ENCODE results near the gene NKAIN4.

Gene NKAIN4

DNA sequence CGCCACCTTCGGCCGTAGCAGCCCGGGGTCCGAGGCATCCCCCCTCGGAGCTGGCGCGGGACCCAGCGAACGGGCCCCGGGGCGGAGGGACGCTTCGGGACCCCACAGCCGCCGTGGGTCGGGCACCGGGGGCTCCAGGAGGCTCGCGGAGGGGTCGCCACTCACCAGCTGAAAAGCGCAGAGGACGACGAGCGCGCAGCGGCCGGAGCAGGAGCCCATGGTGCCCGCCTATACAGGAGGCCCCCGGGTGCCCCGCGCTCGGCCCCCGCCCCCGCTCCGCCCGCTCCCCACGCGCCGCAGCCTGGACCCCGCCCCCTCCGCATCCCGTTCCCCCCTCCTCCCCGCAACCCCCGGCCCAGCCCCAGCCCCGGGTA is at the start of gene NKAIN4:
TSS of gene NKAIN4 (minus strand) at position 232 of the 374 bp plus-strand sequence. CDS start at position 219, 13 bp downstream.
- H3K27ac ChIP-seq = no peak within 1 kb of the TSS
- DNase-seq (ENCODE audit: low read depth, low spot score) = no peak

DNA sequence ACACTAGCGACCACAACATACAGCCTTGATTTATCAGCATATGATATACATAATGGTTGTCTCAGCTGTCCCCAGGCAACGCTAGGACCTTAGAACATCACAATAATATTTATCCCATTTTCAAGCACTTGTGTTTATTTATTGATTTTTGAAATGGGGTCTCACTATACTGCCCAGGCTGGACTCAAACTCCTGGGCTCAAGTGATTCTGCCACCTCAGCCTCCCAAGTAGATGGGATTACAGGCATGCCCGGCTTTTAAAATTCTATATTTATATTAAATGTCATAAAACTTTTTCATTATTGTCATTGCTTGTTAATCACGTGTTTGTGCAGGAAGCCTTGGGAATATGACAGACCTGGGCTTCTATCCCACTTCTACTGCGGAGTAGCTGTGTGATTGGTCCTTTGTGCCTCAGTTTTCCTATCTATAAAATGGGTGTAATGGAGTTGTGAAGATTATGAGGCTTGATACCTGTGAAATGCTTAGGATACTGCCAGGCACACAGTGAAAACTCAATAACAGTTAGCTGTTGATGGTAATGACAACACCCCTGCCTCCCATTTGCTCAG is 48.9 kb upstream of the NKAIN4 start:
- DNase-seq (ENCODE audit: low read depth, low spot score) = no peak

DNA sequence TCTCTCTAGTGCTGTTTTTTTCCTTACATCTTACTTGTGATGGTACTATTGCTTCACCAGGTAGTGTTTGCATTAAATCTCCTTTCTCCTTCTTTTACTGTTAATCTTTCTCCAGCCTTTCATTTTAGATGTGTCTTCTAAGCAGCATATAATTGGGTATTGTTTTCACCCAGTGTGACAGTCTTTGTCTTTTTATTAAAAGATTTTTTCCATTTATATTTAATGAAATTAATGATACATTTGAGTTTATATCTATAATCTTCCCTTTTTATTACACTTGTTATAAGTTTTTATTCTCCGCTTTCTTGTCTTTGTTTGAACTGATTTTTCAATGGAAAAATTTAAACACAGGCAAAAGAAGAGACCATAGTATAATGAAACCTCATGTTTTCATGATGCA is 47.4 kb upstream of the NKAIN4 start:
- no peak for DNase-seq (ENCODE audit: low read depth, low spot score)
- no peak overlapping the region for H3K27ac ChIP-seq

More for the DNA sequence above, 48.9 kb upstream of the NKAIN4 start:
- no peak overlapping the region for H3K27ac ChIP-seq

DNA sequence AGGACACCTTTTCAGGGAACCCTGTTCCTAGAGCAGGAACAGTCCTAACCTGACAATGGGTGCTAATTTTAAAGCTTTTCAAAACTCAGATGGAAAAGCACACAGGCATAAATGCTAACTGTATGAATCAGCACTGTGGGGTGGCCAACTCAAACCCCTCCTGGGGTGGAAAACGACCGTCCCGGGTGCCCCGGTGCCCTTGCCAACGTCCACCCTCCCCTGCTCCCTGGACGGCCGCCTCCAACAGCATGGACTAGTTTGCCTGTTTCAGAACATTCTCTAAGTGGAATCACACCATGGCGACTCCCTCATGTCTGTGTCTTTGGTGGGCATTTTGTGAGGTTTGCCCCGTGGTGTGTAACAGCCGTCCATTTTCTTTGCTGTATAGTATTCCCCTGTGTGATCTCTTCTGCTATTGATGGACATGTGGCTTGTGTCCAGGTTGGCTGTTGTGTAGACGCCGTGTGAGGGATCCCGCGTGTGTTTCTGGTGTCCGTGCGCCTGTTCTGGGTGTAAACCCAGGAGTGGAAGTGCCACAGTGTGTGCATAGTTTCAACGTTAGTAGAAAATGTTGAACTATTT is 44.6 kb upstream of the NKAIN4 start:
- no peak overlapping the region for H3K27ac ChIP-seq
- DNase-seq (ENCODE audit: low read depth, low spot score) = no peak

DNA sequence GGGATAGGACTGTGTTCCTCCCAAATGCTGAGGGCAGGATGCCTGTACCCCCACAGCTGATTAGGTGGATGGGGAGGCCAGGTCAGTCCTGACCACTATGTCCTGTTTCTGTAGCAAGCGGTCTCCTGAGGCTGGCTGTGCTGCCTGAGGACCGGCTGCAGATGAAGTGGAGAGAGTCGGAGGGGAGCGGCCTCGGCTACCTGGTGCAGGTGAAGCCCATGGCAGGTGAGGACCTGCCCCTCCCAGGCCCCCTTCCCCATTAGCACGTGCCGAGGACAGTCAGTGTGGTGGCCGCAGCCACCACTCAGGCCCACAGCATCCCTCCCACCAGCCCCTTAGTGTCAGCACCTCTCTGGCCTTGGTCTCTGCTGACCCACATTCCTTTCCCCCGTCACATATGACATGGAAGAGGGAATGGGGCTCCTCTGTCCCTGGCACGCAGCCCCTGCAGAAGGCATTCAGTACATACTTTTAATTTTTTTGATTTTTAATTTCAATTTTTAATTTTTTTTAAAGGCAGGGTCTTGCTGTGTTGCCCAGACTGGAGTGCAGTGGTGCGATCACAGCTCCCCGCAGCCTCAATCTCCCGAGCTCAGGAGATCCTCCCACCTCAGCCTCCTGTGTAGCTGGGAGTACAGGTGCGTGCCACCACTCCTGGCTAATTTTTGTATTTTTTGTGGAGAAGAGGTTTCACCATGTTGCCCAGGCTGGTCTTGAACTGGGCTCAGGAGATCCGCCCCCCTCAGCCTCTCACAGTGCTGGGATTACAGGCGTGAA is 43.7 kb upstream of the NKAIN4 start:
- H3K27ac ChIP-seq = no peak overlapping the region
- DNase-seq (ENCODE audit: low read depth, low spot score) = no peak

DNA sequence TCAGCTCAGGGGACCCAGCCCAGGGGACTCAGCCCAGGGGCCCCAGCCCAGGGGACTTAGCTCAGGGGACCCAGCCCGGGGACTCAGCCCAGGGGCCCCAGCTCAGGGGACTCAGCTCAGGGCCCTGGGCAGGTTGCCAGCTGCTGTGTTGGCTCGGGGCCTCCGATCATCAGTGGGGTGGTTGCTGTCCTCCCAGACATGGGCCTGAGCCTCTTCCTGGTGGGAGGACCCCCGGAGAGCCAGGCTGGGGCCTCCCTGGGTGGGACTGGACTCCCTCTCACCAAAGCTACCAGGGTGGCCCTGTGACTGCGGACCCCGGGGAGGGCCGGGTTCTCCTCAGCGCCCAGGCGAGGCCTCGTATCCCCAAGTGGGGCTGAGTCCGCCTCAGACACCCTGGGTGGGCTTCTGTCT is 43.1 kb upstream of the NKAIN4 start:
- no peak overlapping the region for H3K27ac ChIP-seq
- DNase-seq (ENCODE audit: low read depth, low spot score) = no peak

DNA sequence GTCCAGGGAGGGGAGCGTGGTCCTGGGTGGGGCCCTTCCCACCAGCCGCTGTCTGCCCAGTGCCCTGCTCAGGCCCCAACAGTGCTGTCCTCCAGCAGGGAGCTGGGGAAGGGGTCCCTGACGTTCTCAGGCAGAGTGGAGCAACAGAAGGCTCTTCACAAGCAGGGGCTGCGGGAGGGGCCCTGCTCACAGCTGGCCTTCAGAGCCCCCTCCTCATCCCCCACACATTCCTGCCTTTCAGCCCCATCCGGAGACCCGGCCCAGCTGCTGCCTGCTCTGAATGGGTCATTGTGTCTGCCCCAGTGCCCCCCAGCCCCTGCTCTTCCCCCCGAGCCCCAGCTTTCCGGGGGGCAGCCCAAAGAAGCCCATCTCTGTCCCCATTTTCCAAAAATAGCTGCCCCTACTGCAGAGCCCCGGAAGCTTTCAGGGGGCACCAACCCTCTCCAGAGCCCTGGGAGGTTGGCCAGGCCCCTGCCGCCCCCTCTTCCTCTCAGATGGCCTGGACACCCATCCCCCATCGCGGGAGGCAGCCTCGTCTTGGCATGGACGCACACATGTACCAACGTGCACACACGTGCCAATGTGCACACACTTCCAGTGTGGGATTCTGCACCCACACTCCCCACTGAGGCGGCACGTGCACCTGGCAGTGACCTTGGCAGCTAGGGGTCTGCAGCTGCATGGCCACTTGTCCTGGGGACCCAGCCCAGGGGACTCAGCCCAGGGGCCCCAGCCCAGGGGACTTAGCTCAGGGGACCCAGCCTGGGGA is 42.5 kb upstream of the NKAIN4 start:
- H3K27ac ChIP-seq = no peak overlapping the region
- DNase-seq (ENCODE audit: low read depth, low spot score) = no peak

DNA sequence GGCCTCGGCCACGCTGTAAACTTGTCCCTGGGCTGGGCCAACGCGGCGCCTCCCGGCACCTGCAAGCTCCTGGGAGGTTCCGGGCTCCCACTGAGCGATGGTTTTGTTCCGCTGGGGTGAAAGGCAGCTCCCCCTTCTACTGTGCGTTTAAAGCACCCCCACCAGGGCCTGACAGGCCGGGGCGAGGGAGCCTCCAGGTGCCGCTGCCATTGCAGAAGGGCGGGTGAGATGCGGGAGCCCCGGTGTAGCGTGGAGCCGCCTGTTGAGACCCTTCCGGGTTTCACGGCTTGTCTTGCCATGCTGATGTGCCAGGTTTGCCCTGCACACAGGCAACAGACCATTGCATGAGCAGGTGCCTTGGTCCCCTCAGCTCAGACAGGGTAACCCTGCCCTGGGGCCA is 41.6 kb upstream of the NKAIN4 start:
- no peak for DNase-seq (ENCODE audit: low read depth, low spot score)
- no peak overlapping the region for H3K27ac ChIP-seq

DNA sequence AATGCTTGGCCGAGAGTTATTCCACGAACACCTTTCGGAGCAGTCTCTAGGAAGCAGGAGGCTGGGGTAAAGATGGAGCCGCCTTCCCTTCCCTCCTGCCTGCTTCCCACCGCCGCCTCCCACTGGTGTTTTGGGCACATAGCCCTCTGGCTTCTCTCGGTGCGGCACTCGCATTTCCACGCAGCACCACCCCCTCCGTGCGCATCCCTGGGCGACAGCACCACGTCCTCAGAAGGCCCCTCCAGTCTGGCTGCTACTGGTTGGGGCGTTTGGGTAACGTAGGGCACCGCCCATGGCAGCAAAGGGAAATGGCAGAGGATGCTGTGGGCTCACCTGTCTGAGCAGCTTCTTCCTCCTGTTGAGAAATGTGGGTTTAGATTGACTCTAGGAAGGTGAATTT is 41.2 kb upstream of the NKAIN4 start:
- DNase-seq (ENCODE audit: low read depth, low spot score) = no peak
- no peak overlapping the region for H3K27ac ChIP-seq

DNA sequence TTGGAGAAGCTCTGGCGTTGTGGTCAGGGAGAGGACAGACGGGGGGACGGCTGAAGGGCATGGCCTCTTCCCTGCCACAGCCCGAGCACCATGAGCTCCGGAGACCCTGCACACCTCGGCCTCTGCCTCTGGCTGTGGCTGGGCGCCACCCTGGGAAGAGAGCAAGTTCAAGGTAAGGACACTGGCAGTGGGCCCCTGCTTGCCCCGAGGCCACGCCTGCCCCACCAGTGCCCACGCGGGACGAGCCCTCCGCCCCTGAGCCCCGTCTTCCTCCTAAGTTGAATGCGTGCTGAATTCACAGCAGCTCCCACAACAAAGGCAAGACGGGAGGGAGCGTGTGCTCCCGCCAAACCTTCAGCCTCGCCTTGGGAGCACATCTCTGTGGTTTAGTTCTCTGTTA is 40.8 kb upstream of the NKAIN4 start:
- H3K27ac ChIP-seq = no peak overlapping the region
- DNase-seq (ENCODE audit: low read depth, low spot score) = no peak

DNA sequence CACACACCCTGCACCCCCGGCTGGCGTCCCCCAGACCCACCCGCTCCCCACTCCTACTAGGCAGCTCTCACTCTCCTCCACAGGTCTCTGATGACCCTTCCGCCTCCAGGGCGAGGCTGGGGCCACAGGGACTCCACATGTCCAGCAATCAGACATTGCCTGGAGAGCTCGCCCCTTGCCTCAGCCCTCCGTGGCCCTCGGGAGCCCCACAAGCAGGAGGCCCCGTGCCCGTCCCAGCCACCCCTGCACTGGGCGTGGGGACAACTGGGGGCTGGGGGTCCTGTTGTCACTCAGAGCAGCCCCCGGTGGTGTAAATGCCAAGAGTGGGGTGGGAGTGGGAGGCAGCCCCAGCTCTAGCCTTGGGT is 40.3 kb upstream of the NKAIN4 start:
- H3K27ac ChIP-seq = no peak overlapping the region
- DNase-seq (ENCODE audit: low read depth, low spot score) = no peak

DNA sequence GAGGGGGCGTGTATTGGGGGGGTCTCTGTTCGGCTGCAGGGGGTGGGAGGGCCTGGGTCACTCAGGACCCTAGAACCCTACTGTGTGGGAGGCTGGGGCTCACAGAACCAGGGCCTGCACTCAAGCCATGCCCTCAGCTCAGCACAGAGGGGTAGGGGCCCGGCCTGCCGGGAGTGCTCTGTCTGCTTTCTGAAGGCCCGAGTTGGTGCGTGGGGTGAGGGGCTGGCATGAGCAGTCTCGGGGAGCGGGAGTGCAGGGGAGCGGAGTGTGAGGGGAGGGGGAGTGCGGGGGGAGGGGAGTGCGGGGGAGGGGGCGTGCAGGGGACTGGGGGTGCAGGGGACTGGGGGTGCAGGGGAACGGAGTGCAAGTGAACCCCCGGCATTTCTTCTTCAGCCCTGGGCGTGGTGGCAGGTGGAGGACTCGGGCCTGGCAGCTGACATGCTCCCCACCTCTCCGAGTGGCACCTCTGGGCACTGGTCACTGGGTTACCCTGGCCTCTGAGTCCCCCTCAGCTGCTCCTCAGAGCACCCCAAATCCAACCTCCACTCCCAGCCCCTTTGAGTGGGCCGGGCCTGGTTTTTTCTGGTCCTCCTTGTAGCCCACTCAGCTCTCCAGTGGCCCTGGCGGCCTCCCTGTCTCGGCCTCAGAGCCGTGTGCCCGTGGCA is 39.7 kb upstream of the NKAIN4 start:
- H3K27ac ChIP-seq = no peak overlapping the region
- no peak for DNase-seq (ENCODE audit: low read depth, low spot score)

DNA sequence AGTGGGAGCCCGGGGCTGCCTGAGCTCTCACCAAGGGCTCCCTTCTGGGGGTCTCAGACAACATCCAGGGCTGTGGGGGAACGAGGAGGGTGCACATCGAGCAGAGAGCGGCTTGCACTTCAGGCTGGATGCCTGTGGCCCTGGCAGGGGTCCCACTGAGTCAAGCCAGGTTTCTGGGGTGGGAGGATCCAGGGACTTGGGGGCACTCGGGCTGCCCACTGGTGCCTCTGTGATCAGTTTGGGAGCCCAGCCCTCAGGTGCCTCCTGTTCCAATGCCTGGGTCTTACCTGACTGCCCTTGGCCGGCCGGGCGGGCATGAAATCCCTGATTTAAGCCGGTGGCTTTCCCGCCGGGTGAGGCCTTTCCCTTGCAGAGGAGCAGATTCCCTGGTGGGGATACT is 39.2 kb upstream of the NKAIN4 start:
- no peak overlapping the region for H3K27ac ChIP-seq
- DNase-seq (ENCODE audit: low read depth, low spot score) = no peak

DNA sequence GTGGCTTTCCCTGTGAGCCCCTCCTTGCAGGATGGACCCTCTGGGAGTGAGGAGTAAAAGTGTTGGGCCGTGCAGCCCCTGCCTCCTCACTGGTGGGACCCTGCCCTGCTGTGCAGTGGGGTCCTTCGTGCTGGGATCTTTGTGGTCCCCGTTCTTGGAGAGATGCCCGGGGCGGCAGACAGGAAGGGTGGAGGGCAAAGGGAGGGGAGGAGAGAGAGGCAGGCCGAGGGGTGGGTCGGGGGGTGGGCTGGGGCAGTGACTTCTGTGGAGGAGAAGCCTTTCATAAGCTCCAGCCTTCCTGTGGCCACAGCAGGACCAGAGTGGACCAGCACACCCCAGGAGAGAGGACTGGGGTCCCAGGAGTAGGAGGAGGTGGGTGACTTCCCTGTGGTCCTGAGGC is 38.6 kb upstream of the NKAIN4 start, which contains the start of gene COL20A1:
TSS of gene COL20A1 (plus strand) at position 283 of the 400 bp plus-strand sequence. CDS start 1,922 bp downstream, outside the sequence.
- H3K27ac ChIP-seq = no peak within 1 kb of the TSS
- DNase-seq (ENCODE audit: low read depth, low spot score) = no peak

DNA sequence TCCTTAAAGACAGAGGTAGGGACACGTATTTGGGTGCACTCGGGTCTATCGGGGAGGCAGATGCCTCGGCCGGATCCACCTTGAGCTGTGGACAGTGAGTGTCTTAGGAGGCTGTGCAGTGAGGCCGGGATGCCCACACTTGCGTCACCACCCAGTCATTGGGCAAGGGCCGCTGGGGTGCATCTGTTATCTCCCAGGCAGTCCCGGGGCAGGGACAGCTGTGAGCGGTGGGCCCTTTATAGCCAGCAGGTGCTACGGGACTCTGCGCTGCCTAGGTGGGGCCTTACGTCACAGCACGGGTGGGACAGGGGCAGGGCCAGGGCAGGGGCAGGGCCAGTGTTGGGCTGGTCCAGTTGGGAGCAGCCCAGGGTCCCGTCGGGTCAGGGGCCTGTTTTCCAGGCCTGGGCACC is 38.0 kb upstream of the NKAIN4 start:
- no peak for DNase-seq (ENCODE audit: low read depth, low spot score)
- no peak overlapping the region for H3K27ac ChIP-seq

DNA sequence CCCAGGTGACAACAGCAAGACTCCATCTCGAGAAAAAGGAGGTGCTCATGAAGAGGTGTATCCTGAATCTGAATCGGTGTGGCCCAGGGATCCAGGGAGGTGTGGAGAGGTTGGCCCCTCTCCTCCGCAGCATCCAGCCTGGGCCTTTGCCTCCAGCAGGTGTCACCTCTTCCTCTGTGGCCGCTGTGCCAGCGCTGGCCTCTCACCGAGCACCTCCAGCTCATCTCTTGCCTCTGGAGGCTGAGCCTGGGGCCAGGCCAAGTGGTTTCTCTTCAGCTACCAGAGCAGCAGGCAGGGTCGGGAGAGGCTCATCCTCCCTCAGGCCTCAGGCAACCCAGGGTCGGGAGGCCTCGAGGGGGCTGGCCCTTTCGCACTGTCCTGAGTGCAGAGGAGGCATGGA is 37.5 kb upstream of the NKAIN4 start:
- DNase-seq (ENCODE audit: low read depth, low spot score) = no peak
- H3K27ac ChIP-seq = no peak overlapping the region

DNA sequence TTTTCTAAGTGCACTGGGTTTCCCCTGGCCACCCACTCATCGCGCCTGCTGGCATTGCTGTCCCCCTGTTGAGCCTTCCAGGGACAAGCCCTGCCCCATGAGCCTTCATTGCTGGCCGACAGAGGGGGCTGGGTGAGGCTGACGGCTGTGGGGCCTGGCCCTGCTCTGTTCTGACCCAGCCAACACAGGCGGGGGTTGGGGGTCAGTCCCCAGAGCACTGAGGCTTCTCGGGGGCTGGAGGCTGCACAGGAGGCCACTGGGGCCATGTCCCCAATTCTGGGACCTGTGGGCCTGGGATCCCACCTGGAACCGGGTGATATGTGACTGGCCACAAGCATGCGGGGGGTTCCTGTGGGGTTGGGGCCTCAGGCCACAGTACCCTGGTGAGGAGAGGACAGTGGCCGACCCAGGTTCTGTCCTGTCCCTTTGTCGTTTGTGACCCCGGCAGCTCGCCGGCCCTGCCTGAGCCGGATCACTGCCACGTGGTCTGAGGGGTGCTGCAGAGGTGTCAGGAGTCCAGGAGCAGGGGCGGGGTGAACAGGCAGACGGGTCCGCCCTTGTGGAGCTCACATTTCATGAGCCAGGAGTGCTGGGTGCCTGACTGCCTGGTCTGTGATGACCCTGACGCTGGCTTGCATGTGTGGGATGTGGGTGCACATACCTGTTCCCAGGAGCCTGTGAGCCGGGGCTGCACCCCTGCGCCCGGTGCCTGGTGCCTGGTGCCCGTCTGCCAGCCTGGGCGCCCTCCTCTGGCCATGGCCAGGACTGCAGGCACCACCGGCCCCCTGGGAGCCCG is 36.6 kb upstream of the NKAIN4 start:
- H3K27ac ChIP-seq = no peak overlapping the region
- no peak for DNase-seq (ENCODE audit: low read depth, low spot score)

DNA sequence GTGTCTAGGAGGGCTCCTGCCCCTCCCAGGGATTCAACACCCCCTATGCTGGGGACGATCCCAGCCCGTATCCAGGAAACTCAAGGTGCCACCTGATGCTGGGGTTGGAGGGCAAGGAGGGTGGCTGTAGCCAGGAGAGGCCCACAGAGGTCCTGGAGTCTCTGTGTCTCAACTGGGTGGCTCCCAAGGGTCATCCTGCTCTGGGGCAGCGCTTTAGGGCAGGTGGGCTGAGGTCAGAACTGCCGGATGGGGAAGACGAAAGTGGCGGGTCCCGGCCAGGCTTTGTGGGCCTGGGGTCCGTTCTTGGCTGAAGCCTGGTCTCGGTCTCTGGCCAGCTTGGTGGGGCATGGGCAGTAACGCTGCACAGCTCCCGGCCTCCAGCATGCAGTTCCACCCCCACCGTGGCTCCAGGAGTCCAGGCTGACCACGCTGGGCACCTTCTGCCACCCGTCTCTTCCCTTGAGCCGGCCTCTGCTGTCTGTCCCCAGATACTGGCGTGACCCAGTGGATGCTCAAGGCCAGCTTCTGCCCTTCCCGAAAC is 35.9 kb upstream of the NKAIN4 start:
- no peak for DNase-seq (ENCODE audit: low read depth, low spot score)
- no peak overlapping the region for H3K27ac ChIP-seq

DNA sequence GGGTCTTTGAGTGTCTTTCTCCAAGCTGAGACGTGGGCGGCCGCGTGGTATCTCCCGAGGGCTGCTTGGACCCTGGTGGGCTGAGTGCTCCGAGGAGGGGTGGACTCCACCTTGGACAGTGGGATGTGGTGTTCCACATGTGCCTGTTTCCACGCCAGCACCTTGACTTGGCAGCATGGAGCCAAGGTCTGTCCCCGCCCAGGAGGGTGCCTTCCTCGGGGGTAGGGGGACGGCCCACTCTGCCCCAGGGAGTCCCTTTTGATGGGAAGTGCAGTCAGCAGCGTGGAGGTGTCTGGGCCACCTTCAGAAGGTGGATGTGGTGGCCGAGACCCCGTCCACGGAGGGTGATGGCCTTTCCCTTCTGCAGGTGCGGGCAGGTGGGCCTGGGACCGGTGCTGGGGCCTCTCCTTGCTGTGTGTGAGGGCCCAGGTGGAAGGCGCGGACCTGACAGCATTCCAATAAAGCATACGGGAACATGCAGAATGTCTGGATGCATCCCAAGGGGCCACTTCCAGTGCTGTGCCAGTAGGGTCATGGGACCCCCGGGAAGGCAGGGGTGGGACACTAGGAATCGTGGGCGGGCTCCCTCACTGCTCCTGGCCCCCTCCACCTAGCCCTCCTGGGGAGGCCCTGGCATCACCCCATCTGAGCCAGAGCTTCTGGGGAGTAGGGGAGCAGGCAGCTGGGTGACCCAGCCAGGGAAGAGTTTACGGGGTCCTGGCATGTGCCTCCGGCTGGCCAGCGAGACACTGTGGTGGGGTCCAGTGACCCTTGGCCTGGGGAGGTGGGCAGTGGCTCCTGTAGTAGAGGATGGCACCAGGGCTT is 35.3 kb upstream of the NKAIN4 start:
- DNase-seq (ENCODE audit: low read depth, low spot score) = no peak
- no peak overlapping the region for H3K27ac ChIP-seq
